Gastrocnemius medialis (tissue), 4 donors: ENCODE data around the gene TSR3.

Experiments used
- POLR2A ChIP-seq, 2 donors: fragments of 450-650 bp; IDR thresholded peaks; one replicate each; pipeline ENCODE4 v1.6.1; 2017; ENCODE audit warnings: antibody characterized with exemption in 2 of 2, mild to moderate bottlenecking in 2 of 2, moderate library complexity in 2 of 2
- TF ChIP-seq, protein P1 (sequence below), 5 experiments: fragments of 450-650 bp in 3 of 5; fragments of 200-600 bp in 2 of 5; sonication (generic) in 2 of 5; IDR thresholded peaks in 4 of 5; conservative IDR thresholded peaks in 1 of 5; 1 replicate in 4 of 5; 2 replicates in 1 of 5; pipeline ENCODE4 v1.5.1; 2016 to 2019; ENCODE audit warnings: antibody characterized with exemption in 5 of 5, mild to moderate bottlenecking in 3 of 5, moderate library complexity in 3 of 5

GRCh38 chr16:1354815-1355540 is 3.3 kb upstream of the TSR3 start:
- TF ChIP-seq, protein P1, sequence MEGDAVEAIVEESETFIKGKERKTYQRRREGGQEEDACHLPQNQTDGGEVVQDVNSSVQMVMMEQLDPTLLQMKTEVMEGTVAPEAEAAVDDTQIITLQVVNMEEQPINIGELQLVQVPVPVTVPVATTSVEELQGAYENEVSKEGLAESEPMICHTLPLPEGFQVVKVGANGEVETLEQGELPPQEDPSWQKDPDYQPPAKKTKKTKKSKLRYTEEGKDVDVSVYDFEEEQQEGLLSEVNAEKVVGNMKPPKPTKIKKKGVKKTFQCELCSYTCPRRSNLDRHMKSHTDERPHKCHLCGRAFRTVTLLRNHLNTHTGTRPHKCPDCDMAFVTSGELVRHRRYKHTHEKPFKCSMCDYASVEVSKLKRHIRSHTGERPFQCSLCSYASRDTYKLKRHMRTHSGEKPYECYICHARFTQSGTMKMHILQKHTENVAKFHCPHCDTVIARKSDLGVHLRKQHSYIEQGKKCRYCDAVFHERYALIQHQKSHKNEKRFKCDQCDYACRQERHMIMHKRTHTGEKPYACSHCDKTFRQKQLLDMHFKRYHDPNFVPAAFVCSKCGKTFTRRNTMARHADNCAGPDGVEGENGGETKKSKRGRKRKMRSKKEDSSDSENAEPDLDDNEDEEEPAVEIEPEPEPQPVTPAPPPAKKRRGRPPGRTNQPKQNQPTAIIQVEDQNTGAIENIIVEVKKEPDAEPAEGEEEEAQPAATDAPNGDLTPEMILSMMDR (IDR thresholded peaks at IDR 0.05 in 4 of 5, conservative IDR thresholded peaks at IDR 0.05 in 1 of 5) = no peak
- no peak for TF ChIP-seq POLR2A (IDR thresholded peaks at IDR 0.05)
